Activated CD8-positive, alpha-beta memory T cell treated with anti-CD3 and anti-CD28 coated beads, Interleukin-2, amount 10 ng/mL, durations not matched to agents 7 days and 5 days (primary cell): Measurements from ENCODE around the gene EXPH5. TPM values are rescaled to one million over a fixed set of nuclear protein-coding genes. Genes with fewer than 3 reads are reported as not detected.
"Not testable (repeated sequence)": the region's sequence is repeated elsewhere in the genome, so short reads cannot be mapped to it uniquely, and the experiment has no call there.

Experiments used
- ATAC-seq: fragments of 150-1000 bp; cut with Tn5 transposase; one replicate; pipeline ENCODE4 v1.10.0; 2021; ENCODE audit warnings: moderate library complexity
- CTCF ChIA-PET: fragments of 350-600 bp; sonication (Branson Sonifier 250); formaldehyde crosslinking; loops from one replicate; lab custom pipeline; 2021; ENCODE audit warnings: antibody characterized with exemption; lab: Charles Lee
- DNase-seq: peaks from one replicate; pipeline ENCODE4 v3.0.0-alpha.2; 2020
- H3K27ac Mint-ChIP-seq: one replicate; pipeline ENCODE4 v1.8.0; 2021; ENCODE audit warnings: mild to moderate bottlenecking, mixed read lengths
- H3K27me3 Mint-ChIP-seq: one replicate; pipeline ENCODE4 v1.8.0; 2021; ENCODE audit warnings: mixed read lengths
- H3K36me3 Mint-ChIP-seq: one replicate; pipeline ENCODE4 v1.8.0; 2021; ENCODE audit warnings: mild to moderate bottlenecking, mixed read lengths
- H3K4me1 Mint-ChIP-seq: one replicate; pipeline ENCODE4 v1.8.0; 2021; ENCODE audit warnings: mixed read lengths
- H3K4me3 Mint-ChIP-seq: one replicate; pipeline ENCODE4 v1.8.0; 2021; ENCODE audit warnings: mild to moderate bottlenecking, moderate library complexity, mixed read lengths
- H3K9me3 Mint-ChIP-seq: one replicate; pipeline ENCODE4 v1.8.0; 2022; ENCODE audit warnings: low read depth, mixed read lengths
- total RNA-seq, 2 experiments: library from RNA; stranded (reverse); gene quantifications; one replicate each; pipeline ENCODE4 v1.2.3, GENCODE V29; 2021

The EXPH5 gene
- 1 to 10 TPM in 1 of 2 experiments, under 1 TPM in 1; 0.96 to 1.1 TPM for total RNA-seq

- DNase-seq (peak; percentile 91), ATAC-seq (peak; percentile 97)
- CTCF ChIA-PET, result interaction anchor here (1.7 kb wide), 1 partner anchor 13 kb away, joined by 4 read pairs; no protein-coding TSS in a partner anchor
- Mint-ChIP-seq H3K4me1 (peaks cover 14% of the 10 kb centered on the region), H3K27ac (peak within 1 kb of the TSS; percentile 76), H3K27me3 (peaks cover 50% of the 10 kb centered on the region), H3K4me3 (peak within 1 kb of the TSS; percentile 89), H3K9me3 (no peaks in the 10 kb centered on the region), H3K36me3 (peaks cover 4% of the 10 kb centered on the region)
These were observed at the start of gene EXPH5 for GRCh38 chr11:108593214-108593922. Gene EXPH5 (minus strand): TSS chr11:108593768. CDS start chr11:108593536, 232 bp downstream.

- H3K9me3 Mint-ChIP-seq, H3K4me3 Mint-ChIP-seq, H3K36me3 Mint-ChIP-seq, DNase-seq, H3K27ac Mint-ChIP-seq, H3K4me1 Mint-ChIP-seq, CTCF ChIA-PET, ATAC-seq: not testable (repeated sequence)
- peaks cover 11% of the 10 kb centered on the region for H3K27me3 Mint-ChIP-seq
These were observed 48.2 kb upstream of the EXPH5 start for GRCh38 chr11:108641752-108642151.

GRCh38 chr11:108639146-108639545, 45.6 kb upstream of the EXPH5 start:
- no peaks in the 10 kb centered on the region for H3K9me3 Mint-ChIP-seq
- CTCF ChIA-PET, result no interaction called here
- DNase-seq (no peak), ATAC-seq (no peak)
- H3K27me3 Mint-ChIP-seq, result peaks cover 20% of the 10 kb centered on the region
- H3K4me3 Mint-ChIP-seq, result no peak overlapping the region
- H3K27ac Mint-ChIP-seq, result no peak overlapping the region
- H3K4me1 Mint-ChIP-seq, result no peaks in the 10 kb centered on the region
- no peaks in the 10 kb centered on the region for H3K36me3 Mint-ChIP-seq

GRCh38 chr11:108636222-108636621, 42.7 kb upstream of the EXPH5 start:
- H3K36me3 Mint-ChIP-seq, result no peaks in the 10 kb centered on the region
- H3K27ac Mint-ChIP-seq, result no peak overlapping the region
- CTCF ChIA-PET, result no interaction called here
- DNase-seq (no peak), ATAC-seq (no peak)
- no peaks in the 10 kb centered on the region for H3K9me3 Mint-ChIP-seq
- H3K4me1 Mint-ChIP-seq, result no peaks in the 10 kb centered on the region
- H3K4me3 Mint-ChIP-seq, result no peak overlapping the region
- H3K27me3 Mint-ChIP-seq, result peaks cover 30% of the 10 kb centered on the region

GRCh38 chr11:108635106-108635505, 41.5 kb upstream of the EXPH5 start:
- Mint-ChIP-seq H3K4me3 (no peak overlapping the region), H3K4me1 (no peaks in the 10 kb centered on the region), H3K36me3 (no peaks in the 10 kb centered on the region), H3K27me3 (peaks cover 30% of the 10 kb centered on the region), H3K27ac (no peak overlapping the region), H3K9me3 (no peaks in the 10 kb centered on the region)
- no peak for DNase-seq
- ATAC-seq, result no peak
- CTCF ChIA-PET, result no interaction called here

- Mint-ChIP-seq H3K27me3 (peaks cover 20% of the 10 kb centered on the region), H3K4me3 (no peak overlapping the region), H3K27ac (no peak overlapping the region), H3K9me3 (no peaks in the 10 kb centered on the region), H3K36me3 (no peaks in the 10 kb centered on the region), H3K4me1 (no peaks in the 10 kb centered on the region)
- ATAC-seq (no peak), DNase-seq (no peak)
- CTCF ChIA-PET, result interaction anchor here (1.0 kb wide), 1 partner anchor 715 kb away, joined by 4 read pairs; no protein-coding TSS in a partner anchor
These were observed 38.6 kb upstream of the EXPH5 start for GRCh38 chr11:108632041-108632704.

- peaks cover 5% of the 10 kb centered on the region for H3K4me1 Mint-ChIP-seq
- H3K36me3 Mint-ChIP-seq, result no peaks in the 10 kb centered on the region
- H3K9me3 Mint-ChIP-seq, result no peaks in the 10 kb centered on the region
- peaks cover 23% of the 10 kb centered on the region for H3K27me3 Mint-ChIP-seq
- ATAC-seq (no peak), DNase-seq (no peak)
- no peak overlapping the region for H3K4me3 Mint-ChIP-seq
- CTCF ChIA-PET, result interaction anchor here (1.0 kb wide), 1 partner anchor 17 kb away, joined by 3 read pairs; no protein-coding TSS in a partner anchor
- no peak overlapping the region for H3K27ac Mint-ChIP-seq
These were observed 35.7 kb upstream of the EXPH5 start for GRCh38 chr11:108629274-108629673.

- Mint-ChIP-seq H3K4me1 (peaks cover 6% of the 10 kb centered on the region), H3K27me3 (peaks cover 26% of the 10 kb centered on the region), H3K4me3 (no peak overlapping the region), H3K36me3 (no peaks in the 10 kb centered on the region), H3K9me3 (no peaks in the 10 kb centered on the region), H3K27ac (no peak overlapping the region)
- CTCF ChIA-PET, result interaction anchor here (0.6 kb wide), 1 partner anchor 8 kb away, joined by 3 read pairs; no protein-coding TSS in a partner anchor
- DNase-seq (no peak), ATAC-seq (no peak)
These were observed 35.2 kb upstream of the EXPH5 start for GRCh38 chr11:108628812-108629211.

- peaks cover 6% of the 10 kb centered on the region for H3K4me1 Mint-ChIP-seq
- peaks cover 29% of the 10 kb centered on the region for H3K27me3 Mint-ChIP-seq
- CTCF ChIA-PET, result interaction anchor here (0.6 kb wide), 1 partner anchor 9 kb away, joined by 3 read pairs; no protein-coding TSS in a partner anchor
- ATAC-seq, result no peak
- H3K27ac Mint-ChIP-seq, result no peak overlapping the region
- no peaks in the 10 kb centered on the region for H3K9me3 Mint-ChIP-seq
- no peak for DNase-seq
- H3K36me3 Mint-ChIP-seq, result no peaks in the 10 kb centered on the region
- H3K4me3 Mint-ChIP-seq, result no peak overlapping the region
These were observed 34.8 kb upstream of the EXPH5 start for GRCh38 chr11:108628326-108628725.

- DNase-seq, result no peak
- Mint-ChIP-seq H3K27me3 (peaks cover 44% of the 10 kb centered on the region), H3K27ac (no peak overlapping the region), H3K9me3 (no peaks in the 10 kb centered on the region), H3K4me3 (no peak overlapping the region), H3K36me3 (no peaks in the 10 kb centered on the region), H3K4me1 (peaks cover 12% of the 10 kb centered on the region)
- no peak for ATAC-seq
- CTCF ChIA-PET, result no interaction called here
These were observed 30.8 kb upstream of the EXPH5 start for GRCh38 chr11:108624196-108624925.

GRCh38 chr11:108622341-108622740, 28.8 kb upstream of the EXPH5 start:
- Mint-ChIP-seq H3K27ac (no peak overlapping the region), H3K4me1 (peaks cover 12% of the 10 kb centered on the region), H3K4me3 (no peak overlapping the region), H3K36me3 (no peaks in the 10 kb centered on the region), H3K27me3 (peaks cover 52% of the 10 kb centered on the region), H3K9me3 (no peaks in the 10 kb centered on the region)
- no peak for DNase-seq
- no peak for ATAC-seq
- CTCF ChIA-PET, result no interaction called here

- Mint-ChIP-seq H3K27ac (no peak overlapping the region), H3K27me3 (peaks cover 52% of the 10 kb centered on the region), H3K9me3 (no peaks in the 10 kb centered on the region), H3K4me1 (peaks cover 12% of the 10 kb centered on the region), H3K4me3 (no peak overlapping the region), H3K36me3 (no peaks in the 10 kb centered on the region)
- ATAC-seq, result peak; percentile 27
- CTCF ChIA-PET, result no interaction called here
- no peak for DNase-seq
These were observed 27.6 kb upstream of the EXPH5 start for GRCh38 chr11:108620958-108621772.

- H3K4me1 Mint-ChIP-seq, result peaks cover 7% of the 10 kb centered on the region
- no peaks in the 10 kb centered on the region for H3K9me3 Mint-ChIP-seq
- DNase-seq, result no peak
- no peak overlapping the region for H3K4me3 Mint-ChIP-seq
- peaks cover 36% of the 10 kb centered on the region for H3K27me3 Mint-ChIP-seq
- no peak overlapping the region for H3K27ac Mint-ChIP-seq
- no peak for ATAC-seq
- CTCF ChIA-PET, result no interaction called here
- no peaks in the 10 kb centered on the region for H3K36me3 Mint-ChIP-seq
These were observed 25.0 kb upstream of the EXPH5 start for GRCh38 chr11:108618529-108618928.
